H54 (cell line): ENCODE data around the gene SLC38A8.

Experiments
- DNase-seq: peaks from one replicate; pipeline ENCODE4 v3.0.0; 2011; ENCODE audit warnings: low spot score, mixed read lengths; ENCODE audit not compliant: insufficient read length
- FAIRE-seq: peaks from 3 replicates; lab custom pipeline; 2011; peaks lifted over from hg19 to GRCh38; lab: Jason Lieb, UNC
- POLR2A ChIP-seq: IDR thresholded peaks from 2 replicates; pipeline ENCODE4 v1.6.1; 2011; ENCODE audit warnings: low read depth, mild to moderate bottlenecking, low read length

SLC38A8 gene

DNA sequence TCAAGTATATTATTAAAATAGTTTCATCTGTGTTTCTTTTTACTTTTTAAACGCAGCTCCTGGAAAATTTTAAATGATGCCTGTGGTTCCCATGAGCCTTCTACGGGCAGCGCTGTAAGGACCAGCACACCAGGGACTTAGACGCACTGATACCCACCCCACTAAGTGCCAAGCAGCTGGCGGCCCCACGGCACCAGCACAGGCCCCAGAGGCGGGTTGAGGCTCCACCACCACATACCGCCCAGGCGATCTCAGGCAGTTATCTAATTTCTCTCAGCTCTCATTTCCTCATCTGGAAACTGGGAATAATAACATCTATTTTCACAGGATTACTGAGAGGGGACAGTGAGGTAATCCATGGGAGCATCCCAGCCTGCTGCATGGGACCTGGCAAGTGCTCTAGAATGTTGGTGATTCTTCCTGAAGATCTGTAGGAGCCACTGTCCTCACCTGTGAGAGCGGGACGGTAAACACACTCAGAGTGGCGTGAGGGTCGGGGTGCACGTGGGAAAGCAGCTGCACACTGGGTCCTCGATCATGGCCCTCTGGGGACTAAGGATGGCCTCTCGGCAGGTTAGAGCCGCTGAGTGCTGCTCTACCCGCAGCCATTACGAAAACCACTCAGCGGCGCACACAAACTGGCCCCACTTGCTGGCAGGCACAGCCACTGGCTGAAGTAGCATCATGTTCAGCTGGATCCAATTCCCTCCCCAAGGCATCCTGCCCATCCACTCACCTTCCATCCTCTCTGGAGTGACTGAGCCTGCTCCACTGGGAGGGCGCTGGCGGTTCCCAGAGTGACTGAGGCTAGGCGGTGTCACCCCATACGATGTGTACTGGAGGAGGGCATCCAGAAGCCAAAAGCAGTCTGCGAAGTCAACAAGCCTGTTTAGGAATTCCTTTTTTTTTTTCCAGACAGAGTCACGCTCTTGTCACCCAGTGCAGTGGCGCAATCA lies 17.6 kb upstream of the SLC38A8 start:
- FAIRE-seq (no peak), DNase-seq (no peak)
- TF ChIP-seq POLR2A = no peak

DNA sequence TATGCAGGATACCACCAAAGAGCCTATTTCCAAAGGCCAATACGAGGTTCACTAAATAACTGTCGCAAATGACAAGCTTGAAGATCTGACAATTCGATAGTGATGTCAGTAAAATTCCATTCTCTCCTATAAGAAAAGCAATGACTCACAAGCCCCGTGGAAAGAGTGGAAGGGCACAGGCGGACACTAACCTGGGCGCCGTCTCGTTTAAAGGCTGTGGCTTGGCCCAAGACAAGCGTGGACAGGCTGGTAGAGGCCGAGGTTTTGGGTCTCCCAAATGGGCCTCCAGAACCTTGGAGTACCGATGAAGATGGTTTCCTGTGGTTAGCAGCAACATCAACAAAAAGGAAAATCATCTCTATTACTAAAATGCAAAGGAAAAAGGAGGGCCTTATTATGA lies 16.5 kb upstream of the SLC38A8 start:
- TF ChIP-seq POLR2A = no peak
- no peak for FAIRE-seq

DNA sequence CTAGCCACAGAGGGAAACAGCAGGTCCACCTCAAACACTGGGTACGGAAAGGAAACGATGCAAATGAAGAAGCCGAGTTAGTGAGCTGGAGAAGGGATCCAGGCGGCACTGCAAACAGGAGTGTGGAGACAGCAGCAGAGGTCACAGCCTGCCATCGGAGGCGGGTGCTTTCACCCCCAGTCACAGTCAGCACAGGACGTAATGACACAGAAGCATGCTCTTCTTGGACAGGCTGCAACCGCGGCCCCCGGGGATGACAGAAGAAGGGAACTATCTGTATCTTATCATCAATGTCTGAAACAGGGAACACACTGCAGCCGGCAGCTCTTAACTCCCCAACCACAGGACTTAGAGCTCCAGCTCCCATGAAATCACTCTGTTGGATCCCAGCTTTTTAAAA lies 16.1 kb upstream of the SLC38A8 start:
- DNase-seq = no peak
- no peak for FAIRE-seq
- no peak for TF ChIP-seq POLR2A

More for the DNA sequence above, 16.5 kb upstream of the SLC38A8 start:
- DNase-seq = no peak

DNA sequence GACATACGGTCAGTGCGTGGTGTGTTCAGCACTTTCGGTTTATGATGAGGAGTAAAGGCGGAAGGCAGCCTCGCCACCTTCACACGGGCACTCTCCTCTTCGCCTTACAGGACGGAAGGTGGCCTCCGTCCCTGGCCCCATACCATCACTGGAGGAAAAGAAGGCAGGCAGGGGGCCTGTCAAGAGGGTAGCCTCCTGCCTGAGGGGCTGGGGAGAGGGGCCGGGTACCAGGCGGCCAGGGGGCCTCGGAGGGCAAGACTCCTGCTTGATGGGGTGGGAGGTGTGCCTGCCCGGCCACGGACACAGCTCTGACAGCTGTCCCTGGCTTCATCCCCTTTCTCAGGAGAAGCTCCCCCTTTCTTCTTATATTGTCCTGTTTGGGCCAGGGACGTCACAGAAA lies 15.6 kb upstream of the SLC38A8 start:
- FAIRE-seq (no peak), DNase-seq (no peak)
- TF ChIP-seq POLR2A = no peak

DNA sequence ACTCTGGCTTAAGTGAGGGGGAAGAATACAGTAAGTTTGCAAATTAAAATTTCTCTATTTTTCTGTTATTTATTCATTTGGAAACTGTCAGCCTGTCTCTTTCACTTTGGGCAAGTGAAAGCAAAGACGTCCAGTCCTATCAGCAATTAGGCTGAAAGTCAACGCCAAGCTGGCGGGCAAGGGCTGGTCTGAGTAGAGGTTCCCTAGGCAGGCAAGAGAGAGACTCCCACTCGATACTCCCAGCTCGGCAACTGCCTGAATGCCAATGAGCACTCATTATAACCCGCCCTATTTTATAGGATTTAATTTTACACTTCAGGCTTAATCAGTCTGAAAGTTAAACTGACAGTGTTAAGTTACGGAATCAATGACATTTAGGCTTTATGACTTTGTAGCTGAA lies 14.3 kb upstream of the SLC38A8 start:
- FAIRE-seq = no peak
- TF ChIP-seq POLR2A = no peak
- DNase-seq = no peak

DNA sequence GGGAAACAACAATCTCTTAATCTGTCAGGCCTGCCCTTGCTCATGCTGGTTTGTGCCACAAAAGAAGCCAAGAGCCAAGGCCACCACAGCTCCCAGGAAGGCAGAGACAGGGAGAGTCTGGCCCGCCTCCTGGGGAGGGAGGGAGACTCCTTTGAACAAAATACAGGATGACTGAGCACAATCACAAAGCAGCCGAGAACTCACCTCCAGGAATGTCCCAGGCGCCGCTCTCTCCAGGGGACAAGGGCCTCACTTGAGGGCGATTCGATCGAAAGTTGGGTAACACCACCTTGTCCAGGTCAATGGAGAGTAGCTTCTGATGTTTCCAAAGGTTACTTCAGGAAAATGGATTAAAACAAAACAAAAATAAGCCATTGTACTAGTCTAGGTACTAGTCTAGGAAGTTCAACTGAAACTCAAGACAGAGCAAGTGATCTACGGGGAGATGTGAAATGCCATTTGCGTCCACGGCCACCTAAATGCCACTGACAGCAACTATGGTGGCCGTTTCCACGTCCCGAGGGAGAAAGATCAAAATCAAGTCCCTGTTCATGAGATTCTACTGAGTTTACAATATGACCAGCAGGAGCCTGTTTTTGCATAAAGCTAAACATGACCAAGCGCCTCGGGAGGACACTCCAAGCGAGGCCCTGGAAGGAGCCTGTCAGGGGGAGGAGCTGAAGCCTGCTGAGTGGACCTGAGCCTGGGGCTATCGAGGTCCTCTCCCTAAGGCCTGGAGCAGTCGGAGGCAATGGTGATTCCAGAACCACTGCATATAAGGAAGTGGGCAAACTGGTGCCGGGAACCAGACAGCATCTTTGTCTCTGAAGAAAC lies 13.4 kb upstream of the SLC38A8 start:
- no peak for DNase-seq
- FAIRE-seq = no peak

DNA sequence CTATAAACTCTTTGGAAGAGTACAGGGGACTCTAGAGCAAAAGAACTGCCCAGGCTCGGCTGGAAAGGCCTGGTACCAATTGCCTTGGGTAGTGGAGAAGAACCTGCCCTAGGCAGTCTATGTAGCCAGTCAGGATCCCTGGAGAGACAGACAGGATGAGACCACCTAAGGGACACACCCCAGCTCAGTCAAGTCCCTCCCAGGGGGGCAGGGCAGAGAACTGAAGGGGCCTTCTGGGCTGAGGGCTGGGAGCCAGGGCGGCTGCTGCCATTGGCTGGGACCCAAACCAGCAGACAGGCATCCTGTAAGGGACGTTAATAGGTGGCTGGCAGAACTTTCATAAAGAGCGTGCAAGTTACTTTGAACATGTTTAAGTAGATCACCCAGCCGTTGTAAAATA lies 12.8 kb upstream of the SLC38A8 start:
- no peak for TF ChIP-seq POLR2A
- DNase-seq (no peak), FAIRE-seq (no peak)

More for the DNA sequence above, 13.4 kb upstream of the SLC38A8 start:
- TF ChIP-seq POLR2A = no peak

DNA sequence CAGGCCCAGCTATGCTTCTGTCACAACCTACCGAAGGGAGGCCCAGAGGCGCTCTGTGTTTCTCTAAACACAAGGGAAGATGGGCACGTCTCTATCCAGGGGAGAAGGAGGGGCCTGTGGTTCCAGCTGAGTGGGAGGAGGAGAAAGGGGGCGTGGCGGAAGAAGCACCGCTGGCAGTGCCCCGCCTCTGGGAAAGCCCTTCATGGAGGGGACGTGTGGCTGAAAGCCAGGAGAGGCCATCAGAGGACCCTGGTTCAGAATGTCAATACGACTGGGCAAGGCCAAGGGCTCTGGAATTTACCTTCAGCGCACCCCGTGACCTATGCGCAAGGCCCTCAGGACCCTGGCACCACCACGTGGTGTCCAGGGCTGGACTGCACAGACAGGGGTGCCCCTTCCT lies 12.3 kb upstream of the SLC38A8 start:
- no peak for FAIRE-seq
- no peak for TF ChIP-seq POLR2A
- no peak for DNase-seq

DNA sequence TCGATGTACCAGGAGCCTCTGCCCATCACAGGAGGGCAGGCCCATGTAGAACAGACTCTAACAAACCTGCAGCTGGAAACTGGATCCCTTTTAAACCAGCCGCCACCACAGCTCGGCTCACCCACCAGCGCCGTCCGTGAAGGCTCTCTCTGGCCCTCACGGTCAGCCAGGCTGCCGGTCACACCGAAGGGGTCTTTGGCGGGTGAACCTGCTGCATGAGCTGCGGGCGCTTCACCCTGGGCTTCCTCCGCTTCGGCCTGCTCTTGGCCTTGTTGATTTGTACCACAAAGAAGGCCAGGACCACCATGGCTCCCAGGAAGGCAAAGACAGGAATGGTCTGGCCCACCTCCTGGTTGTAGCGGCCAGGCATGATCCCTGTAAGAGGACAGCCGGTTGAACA lies 11.7 kb upstream of the SLC38A8 start:
- FAIRE-seq (no peak), DNase-seq (no peak)
- TF ChIP-seq POLR2A = no peak

DNA sequence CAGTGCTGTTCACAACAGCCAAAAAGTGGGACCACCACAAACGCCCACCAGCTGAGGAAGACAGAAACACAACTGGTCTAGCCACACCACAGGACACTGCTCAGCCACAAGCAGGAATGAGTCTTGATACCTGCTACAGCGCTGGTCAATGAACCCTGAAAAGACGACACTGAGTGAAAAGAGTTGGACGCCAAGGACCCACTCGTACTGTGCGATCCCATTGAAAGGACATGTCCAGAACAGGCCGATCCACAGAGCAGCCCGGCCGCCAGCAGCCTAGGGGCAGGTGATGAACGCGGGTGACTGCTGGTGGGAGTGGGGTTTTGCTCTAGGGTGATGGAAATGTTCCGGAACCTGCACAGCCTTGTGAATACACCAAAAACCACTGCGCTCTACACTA lies 10.6 kb upstream of the SLC38A8 start:
- DNase-seq (no peak), FAIRE-seq (no peak)
- TF ChIP-seq POLR2A = no peak

DNA sequence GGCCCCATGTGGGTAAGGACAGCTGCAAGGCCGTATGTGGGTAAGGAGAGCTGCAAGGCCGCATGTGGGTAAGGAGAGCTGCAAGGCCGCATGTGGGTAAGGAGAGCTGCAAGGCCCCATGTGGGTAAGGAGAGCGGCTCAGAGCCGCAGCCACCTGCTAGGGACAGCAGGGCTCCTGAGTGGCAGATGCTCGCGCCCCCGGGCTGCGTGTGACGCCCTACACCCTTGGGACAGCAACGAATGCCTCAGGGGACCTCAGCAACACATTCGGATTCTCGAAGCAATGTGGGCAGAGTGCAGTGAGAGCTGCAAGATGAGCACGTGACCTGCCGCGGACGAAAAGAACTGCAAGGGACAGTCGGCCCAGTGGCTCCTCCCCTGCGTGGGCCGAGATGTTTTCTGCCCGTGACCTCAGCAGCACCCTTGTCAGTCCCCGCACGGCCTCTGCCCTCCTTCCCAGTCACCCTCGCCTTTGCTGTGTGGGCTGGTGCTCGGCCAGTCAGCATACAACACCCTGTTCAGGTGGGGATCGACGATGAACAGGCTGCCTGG lies 9.6 kb upstream of the SLC38A8 start:
- no peak for TF ChIP-seq POLR2A
- DNase-seq = no peak
- no peak for FAIRE-seq

DNA sequence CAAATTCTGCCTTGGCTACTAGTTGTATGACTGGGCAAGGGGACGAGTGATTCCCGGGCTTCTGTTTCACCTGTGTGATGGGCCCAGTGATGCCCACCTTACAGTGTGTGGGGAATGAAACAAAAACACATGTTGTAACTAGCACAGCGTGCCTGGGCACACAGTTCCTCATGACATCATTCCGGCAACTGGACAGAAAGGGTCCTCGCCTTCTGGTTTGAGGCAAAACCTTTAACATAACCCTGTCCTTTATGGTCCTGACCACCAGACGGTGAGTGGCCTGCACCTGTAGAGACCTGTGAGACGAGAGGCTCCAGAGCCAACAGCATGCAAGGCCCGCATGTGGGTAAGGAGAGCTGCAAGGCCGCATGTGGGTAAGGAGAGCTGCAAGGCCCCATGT lies 7.7 kb upstream of the SLC38A8 start:
- no peak for FAIRE-seq
- no peak for TF ChIP-seq POLR2A
- DNase-seq = no peak

DNA sequence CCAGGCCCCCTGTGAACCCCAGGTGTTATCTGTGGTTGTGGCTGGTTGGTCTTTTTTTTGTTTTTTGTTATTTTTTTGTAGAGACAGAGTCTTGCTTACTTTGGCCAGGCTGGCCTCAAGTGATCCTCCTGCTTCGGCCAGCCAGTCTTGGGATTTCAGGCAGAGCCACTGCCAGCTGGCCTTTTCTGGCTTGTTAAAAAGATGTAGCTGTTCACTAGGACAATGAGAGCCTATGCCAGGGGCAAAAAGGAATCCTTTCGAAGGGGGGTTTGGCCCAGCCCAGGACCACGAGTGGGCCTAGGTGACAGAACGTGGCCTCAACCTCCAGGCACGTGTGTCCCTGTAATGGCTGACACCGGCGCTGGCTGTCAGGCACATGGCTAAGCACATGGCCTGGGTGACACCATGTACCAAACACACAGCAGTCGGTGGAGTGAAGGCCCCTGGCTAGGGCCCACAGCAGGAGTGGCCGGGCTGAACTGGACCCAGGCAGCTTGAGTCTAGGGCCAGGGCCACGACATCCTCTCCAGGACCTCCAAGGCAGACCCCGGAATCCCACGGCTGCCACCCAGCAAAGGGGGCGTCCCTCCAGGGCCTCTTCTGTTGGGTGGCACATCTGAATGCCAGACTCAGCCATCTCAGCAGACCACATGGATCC lies 6.9 kb upstream of the SLC38A8 start:
- TF ChIP-seq POLR2A = no peak
- no peak for FAIRE-seq

More for the DNA sequence above, 6.9 kb upstream of the SLC38A8 start:
- no peak for DNase-seq
